GM21717 (cell line): ENCODE data around the gene EPHB3.

Source experiments
- ATAC-seq: cut with Tn5 transposase; IDR thresholded peaks from one replicate; pipeline ENCODE4 v1.9.1; 2021; ENCODE audit warnings: mild to moderate bottlenecking, moderate library complexity; ENCODE audit not compliant: unreplicated experiment

The EPHB3 gene

DNA sequence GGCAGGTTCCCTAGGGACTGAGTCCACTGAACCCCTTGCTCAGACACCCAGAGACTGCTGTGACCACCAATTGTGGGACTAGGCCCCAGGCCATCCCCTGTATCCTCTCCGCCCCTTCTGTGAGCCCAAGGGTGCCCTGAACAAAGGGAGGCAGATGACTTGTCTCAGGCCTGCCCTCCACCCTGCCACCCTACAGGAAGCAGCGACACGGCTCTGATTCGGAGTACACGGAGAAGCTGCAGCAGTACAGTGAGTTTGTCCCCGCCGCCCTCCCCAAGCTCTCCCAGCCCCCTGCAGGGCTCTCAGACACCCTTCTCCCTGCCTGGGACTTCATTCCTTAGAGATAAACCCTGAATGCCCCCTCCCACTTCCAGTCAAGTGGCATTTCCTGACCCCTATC is 16.6 kb downstream of the EPHB3 start:
- no peak for ATAC-seq

DNA sequence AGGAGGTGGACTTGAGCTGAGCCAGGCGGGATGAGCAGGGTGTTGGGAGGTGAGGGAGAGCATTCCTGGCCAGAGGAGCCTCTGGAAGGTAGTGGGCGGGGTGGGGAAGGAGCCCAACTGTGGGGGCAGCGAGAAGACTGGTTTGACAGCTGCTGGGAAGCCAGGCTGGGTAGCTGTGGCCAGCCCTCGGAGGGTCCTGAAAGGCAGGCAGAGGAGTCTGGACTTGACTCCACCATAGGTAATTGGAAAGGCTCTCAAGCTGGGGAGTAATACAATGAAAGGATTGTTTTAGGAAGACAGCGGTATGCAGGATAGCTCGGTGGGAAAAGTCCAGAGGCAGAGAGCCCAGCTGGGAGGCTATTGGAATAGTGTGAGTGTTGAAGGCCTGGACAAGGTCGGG is 17.2 kb downstream of the EPHB3 start:
- ATAC-seq, result no peak

DNA sequence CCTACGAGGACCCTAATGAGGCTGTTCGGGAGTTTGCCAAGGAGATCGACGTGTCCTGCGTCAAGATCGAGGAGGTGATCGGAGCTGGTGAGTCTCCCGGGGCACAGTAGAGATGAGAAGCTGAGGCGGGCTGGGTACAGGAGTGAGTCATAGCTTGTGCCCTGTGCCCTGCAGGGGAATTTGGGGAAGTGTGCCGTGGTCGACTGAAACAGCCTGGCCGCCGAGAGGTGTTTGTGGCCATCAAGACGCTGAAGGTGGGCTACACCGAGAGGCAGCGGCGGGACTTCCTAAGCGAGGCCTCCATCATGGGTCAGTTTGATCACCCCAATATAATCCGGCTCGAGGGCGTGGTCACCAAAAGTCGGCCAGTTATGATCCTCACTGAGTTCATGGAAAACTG is 17.9 kb downstream of the EPHB3 start:
- ATAC-seq, result no peak

DNA sequence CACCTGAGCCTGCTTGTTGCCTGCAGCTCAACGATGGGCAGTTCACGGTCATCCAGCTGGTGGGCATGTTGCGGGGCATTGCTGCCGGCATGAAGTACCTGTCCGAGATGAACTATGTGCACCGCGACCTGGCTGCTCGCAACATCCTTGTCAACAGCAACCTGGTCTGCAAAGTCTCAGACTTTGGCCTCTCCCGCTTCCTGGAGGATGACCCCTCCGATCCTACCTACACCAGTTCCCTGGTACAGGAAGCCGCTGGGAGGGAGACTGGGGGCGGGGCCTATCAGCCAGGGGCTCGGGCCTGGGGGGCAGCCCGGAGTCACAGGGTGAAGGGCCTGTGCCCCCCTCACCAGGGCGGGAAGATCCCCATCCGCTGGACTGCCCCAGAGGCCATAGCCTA is 18.8 kb downstream of the EPHB3 start:
- no peak for ATAC-seq

DNA sequence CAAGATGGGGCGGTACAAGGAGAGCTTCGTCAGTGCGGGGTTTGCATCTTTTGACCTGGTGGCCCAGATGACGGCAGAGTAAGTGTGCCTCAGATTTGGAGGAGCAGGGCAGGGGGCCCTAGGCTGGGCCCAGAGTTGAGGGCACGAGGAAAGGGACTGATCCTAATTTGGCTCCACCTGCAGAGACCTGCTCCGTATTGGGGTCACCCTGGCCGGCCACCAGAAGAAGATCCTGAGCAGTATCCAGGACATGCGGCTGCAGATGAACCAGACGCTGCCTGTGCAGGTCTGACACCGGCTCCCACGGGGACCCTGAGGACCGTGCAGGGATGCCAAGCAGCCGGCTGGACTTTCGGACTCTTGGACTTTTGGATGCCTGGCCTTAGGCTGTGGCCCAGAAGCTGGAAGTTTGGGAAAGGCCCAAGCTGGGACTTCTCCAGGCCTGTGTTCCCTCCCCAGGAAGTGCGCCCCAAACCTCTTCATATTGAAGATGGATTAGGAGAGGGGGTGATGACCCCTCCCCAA is 19.8 kb downstream of the EPHB3 start:
- ATAC-seq, result no peak

DNA sequence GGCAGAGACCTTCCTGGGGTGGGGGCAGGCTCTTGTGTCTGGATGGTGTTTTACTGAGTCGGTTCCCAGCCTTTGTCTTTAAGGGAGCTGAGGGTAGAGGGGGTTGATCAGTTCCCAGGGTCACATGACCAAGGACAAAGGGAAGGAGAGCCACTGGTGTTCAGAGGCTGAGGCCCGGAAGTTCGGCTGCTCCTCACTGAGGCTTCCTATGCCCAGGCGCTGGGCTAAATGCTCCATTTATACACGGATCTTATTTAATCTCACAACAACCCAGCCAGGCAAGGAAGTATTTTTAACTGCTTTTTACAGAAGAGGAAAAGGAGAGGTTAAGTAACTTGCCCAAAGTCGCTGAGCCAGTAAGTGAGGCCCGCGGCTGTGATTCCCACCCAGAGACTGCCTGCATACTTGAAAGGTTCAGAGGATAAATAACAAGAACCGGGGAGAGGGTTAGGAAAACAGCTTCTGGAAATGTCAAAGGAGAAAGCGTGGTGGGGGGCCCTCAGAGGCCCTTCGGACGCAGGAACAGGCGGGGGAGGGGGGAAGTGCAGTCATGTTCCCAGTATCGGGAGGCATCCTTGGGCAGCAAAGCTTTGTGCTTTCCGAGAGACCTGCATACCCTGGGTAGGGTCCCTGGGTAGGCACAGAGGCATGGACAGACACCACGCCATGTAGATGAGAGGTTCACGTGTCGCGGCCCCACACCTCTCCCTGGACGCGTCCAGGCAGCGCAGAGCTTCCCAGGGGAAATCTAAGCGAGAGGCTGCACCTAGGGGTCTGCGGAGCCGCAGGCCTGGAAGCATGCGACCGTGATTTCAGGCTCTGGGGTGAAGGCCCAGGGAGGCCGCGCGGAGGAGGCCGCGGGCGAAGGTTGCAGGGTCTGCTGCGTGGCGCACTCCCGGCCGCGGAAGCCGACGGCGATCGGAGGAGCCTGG is 21.3 kb downstream of the EPHB3 start:
- ATAC-seq, result no peak

DNA sequence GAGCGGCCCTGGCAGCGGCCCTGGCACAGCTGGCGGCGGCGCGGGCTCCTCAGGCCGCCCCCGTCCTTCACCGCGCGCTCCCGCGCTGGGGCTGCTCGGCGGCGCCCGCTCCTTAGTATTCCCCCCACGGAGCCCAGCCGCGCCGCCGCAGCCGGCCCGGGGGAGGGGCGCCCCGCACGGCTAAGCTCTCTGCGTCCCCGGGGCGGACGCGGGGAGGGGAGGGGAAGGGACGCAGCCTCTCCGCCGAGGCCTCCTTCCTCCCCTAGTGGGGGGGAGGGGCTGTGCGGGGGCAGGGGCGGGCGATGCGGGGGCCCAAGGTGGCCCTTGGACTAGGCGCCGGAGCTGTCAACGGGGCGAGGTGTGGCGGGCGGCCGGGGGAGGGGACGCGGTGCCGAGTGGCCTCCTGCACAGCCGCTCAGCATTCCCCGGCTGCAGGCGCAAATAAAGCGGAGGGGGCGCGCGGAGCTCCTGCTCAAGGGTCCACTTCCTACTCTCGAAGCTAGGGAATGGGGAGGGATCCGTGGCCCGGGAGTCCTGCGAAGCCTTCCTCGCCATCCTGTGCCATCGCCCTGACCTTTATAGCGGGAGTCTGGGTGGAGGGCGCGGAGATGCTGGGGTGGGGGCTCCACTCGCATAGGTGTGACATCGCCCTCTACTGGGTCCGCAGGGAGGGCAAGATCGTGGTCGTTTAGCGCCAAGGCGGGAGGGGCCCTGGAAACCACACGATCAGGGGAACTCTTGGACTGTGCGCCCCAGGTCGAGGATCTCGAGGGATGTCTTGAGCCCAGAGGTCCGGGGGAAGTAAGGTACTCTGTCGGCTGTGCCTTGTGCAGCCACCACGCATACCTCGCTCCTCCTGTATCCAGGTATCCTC is 22.2 kb downstream of the EPHB3 start:
- ATAC-seq, result no peak

GRCh38 chr3:184584464-184584891 is 22.9 kb downstream of the EPHB3 start:
- ATAC-seq, result no peak

- ATAC-seq, result no peak
These were observed 24.0 kb downstream of the EPHB3 start for GRCh38 chr3:184585545-184585944.

DNA sequence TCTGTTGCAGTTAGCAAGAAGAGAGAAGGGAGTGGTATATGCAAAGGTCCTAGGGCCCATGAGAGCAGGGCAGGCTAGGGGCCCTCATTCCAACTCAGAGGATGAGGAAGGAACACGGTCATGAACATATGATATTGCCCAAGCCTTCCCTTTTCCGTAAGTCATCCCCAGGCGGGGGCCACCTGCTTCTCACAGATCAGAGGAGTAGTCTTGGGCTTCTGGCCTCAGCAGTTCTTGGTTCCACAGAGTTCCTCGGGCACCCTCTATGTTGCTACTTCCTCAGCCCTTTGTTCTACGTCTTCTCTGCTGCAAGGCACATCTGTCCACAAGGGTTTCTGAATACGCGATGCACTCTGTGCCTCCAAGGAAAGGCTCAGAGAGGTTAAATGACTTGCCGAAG is 25.3 kb downstream of the EPHB3 start:
- no peak for ATAC-seq

GRCh38 chr3:184588776-184589175 is 27.2 kb downstream of the EPHB3 start:
- ATAC-seq, result no peak

GRCh38 chr3:184590795-184591194 is 29.2 kb downstream of the EPHB3 start:
- no peak for ATAC-seq

GRCh38 chr3:184591789-184592188 is 30.2 kb downstream of the EPHB3 start:
- ATAC-seq, result no peak

DNA sequence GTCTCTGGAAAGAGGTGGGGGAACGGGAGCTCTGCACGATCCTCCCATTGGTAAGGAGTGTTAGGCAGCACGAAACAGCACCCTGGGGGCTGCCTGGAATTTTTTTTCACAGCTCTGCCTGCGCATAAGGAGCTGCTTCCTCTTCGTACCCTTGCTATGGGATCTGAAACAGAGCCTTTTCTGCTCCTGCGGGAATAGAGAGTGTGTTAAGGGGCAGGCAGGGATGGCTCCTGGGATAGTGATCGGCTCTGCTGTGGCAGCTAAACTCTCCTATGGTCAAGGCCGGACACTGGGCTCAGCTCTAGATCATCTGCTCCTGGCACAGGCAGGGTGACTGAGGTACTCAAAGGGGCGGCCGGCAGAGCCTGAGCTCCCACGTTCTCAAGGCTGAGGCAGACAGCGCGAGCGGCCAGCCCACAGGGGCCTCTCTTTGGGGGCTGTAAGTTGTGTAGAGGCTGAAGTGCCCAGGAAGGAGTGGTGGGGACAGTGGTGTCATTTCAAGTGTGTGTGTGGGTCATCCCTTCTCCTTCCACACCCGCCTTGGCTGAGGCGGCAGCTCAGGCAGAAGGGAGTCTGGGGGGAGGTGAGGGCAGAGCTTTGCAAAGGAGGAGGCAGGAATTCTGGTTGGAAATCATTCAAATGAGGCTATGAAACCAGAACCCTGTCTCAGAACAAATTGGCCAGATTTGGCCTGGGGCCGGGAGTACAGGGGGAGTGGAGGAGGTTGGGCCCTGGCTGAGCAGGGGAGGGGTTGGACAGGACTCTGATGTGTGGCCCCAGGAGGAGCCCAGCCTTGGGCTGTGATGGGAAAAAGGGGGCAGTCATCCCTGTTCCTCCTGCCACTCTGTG is 31.0 kb downstream of the EPHB3 start:
- ATAC-seq, result no peak

- no peak for ATAC-seq
These were observed 31.8 kb downstream of the EPHB3 start for GRCh38 chr3:184593220-184593927.

DNA sequence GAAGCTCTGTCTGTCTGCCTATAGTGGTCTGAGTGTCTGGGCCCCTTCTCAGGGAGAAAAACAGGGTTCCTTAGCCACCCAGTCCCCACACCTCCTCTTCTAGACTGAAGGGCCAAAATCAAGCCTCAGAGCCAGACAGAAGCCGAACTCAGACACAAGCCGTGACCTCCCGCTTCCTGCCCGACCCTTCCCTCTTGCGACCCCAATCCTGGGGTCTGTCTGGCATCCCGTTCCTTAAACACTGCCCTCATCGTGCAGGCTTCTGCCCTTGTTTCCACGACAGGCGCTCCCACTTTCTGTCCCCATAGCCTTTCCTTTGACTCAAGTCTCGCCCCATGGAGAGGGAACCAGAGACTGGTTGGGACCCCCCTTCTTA is 32.3 kb downstream of the EPHB3 start:
- no peak for ATAC-seq

GRCh38 chr3:184594371-184595001 is 32.9 kb downstream of the EPHB3 start:
- no peak for ATAC-seq

DNA sequence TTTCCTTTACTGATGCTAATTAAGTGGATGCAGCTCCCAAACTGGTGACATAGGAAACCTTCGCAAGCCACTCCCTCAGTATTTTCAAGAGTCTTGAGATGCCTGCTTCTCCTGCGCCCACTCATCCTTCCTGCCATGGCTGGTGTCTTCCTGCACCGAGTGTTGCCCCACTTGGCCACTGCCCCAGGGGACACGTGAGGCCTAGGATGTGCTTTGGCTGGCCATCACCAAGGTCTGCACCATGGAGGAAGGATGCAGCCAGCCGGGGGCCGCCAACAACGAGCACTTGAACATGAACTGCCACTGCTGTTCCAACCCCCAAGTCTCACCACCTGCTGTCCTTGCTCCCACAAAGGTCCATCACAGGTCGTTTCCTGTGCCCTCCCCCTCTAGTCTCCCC is 34.1 kb downstream of the EPHB3 start:
- no peak for ATAC-seq

- ATAC-seq, result no peak
These were observed 34.6 kb downstream of the EPHB3 start for GRCh38 chr3:184596233-184596632.
